Ectodermal cell (in vitro differentiated cells): ENCODE measurements around the gene DOK5.

Experiments
- H3K27ac ChIP-seq: 2 replicates; pipeline ENCODE4 v1.7.0; 2013; ENCODE audit warnings: mild to moderate bottlenecking, low read depth, low read length; ENCODE audit not compliant: insufficient read depth, poor library complexity, severe bottlenecking
- H3K27me3 ChIP-seq: 2 replicates; pipeline ENCODE4 v1.7.0; 2013; ENCODE audit warnings: mild to moderate bottlenecking, low read length; ENCODE audit not compliant: insufficient read depth, control insufficient read depth, poor library complexity, severe bottlenecking
- H3K36me3 ChIP-seq: one replicate; pipeline ENCODE4 v1.7.0; 2013; ENCODE audit warnings: low read length; ENCODE audit not compliant: control insufficient read depth, insufficient read depth
- H3K4me1 ChIP-seq: one replicate; pipeline ENCODE4 v1.7.0; 2013; ENCODE audit warnings: low read length; ENCODE audit not compliant: control insufficient read depth, insufficient read depth
- H3K4me3 ChIP-seq: 2 replicates; pipeline ENCODE4 v1.7.0; 2013; ENCODE audit warnings: low read depth, low read length, control low read depth; ENCODE audit not compliant: insufficient read depth
- H3K9me3 ChIP-seq: 2 replicates; pipeline ENCODE4 v1.7.0; 2013; ENCODE audit warnings: mild to moderate bottlenecking, low read length, moderate library complexity; ENCODE audit not compliant: control insufficient read depth
- WGBS, 2 experiments: methylation state at CpG; one replicate each; pipeline ENCODE4 v1.1.7; 2013; ENCODE audit warnings: missing lambda C conversion rate in 2 of 2; 5-methylcytosine and 5-hydroxymethylcytosine counted together

Gene DOK5

DNA sequence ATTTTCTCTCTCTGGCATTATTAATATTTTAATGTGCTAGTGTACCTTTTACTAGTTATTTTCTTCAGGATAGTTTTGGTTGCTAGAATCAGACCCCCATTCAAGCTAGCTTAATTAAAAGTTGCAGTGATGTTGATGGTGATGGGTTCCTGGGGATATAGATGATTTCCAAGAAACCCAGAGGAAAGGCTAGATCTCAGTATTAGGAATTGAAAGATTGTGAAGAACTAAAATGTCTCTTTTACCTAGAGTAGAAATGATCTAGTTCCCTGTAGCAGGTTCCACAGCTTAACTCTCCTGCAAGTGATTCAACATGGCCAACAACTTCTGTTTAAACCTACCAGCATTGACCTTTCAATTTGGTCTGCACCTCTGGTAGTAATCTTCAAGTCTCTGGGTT is 78.6 kb downstream of the DOK5 start:
- H3K9me3 ChIP-seq = no peaks in the 10 kb centered on the region
- H3K27ac ChIP-seq = no peak overlapping the region
- no peaks in the 10 kb centered on the region for H3K4me1 ChIP-seq
- no peaks in the 10 kb centered on the region for H3K27me3 ChIP-seq
- no peak overlapping the region for H3K4me3 ChIP-seq
- no peaks in the 10 kb centered on the region for H3K36me3 ChIP-seq

DNA sequence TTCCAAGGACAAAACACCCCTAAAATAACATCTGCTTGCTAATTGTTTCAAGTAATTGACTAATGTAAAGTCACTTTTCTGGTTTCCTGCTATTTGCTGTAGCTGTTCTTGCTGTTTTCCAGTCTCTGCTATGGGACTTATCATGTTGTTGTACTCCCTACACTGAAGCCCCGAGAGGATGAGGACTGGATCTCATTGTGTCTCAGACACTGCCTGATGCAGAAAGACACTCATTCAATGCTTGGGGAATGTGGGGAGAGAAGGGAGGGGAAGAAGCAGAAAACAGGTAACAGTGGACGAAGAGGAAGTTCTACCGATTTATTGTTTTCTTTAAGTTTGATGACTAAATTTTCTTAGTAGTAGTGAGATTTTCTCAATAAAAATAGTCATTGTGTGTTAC is 79.8 kb downstream of the DOK5 start:
- H3K9me3 ChIP-seq = no peaks in the 10 kb centered on the region
- H3K4me3 ChIP-seq = no peak overlapping the region
- no peak overlapping the region for H3K27ac ChIP-seq
- H3K36me3 ChIP-seq = no peaks in the 10 kb centered on the region
- WGBS, 2 experiments = 76 to 84% methylated on average over 3 of the region's 3 CpGs
- no peaks in the 10 kb centered on the region for H3K27me3 ChIP-seq
- no peaks in the 10 kb centered on the region for H3K4me1 ChIP-seq

DNA sequence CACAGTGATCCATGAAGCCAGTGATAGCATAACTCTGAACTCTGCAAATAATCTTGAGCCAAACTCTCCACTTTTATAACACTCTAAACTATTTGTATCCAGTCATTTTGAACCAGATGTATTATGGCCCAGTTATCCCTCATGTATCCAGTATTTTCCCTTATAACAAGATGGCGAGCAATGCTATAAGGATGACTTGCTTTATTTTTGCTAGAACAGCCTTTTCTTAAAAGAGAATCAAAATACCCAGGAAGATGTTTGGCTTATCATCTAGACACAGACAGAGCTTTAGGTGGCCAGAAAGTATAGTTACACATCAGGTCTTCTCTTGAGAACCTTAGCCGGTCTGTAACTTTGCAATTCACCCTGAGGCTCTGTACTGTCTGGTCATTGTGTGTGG is 81.0 kb downstream of the DOK5 start:
- no peaks in the 10 kb centered on the region for H3K36me3 ChIP-seq
- no peak overlapping the region for H3K4me3 ChIP-seq
- no peaks in the 10 kb centered on the region for H3K9me3 ChIP-seq
- no peaks in the 10 kb centered on the region for H3K27me3 ChIP-seq
- 96 to 97% methylated on average over 2 of the region's 2 CpGs for WGBS, 2 experiments
- no peak overlapping the region for H3K27ac ChIP-seq
- H3K4me1 ChIP-seq = no peaks in the 10 kb centered on the region

DNA sequence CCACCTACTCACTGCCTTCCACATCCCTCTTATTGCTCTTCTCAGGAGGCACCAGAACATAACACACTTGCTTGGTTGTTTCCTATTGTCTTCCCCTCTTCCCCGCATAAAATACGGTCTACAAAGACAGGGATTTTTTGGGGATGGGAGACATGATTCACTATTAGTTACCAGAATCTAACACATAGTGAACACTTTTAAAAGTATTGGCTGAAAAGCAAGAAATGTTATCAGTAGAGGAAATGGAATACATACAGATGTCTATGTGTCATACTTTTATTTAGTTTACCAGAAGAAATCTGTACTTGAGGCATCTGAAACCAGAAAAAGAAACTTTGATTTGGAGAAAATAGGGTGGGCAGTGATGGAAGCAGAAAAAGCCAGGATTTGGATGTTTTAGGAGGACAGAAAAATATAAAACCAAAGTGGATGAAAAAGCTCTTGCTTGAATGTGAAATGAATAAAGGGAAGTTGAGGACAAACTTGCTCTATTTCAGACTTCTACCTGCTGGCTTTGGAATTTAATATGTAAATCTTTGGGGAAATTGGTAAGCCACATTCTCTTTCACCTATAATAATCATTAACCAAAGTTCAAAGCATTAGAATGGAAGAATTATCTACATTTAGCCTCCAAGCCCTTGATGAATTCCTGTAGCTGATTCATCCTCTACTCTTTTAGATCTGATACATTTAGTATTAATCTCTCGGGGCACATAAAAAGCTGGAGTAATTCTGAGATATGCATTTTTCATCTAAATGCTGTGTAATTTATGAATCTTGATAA is 82.6 kb downstream of the DOK5 start:
- Histone ChIP-seq H3K27ac (no peak overlapping the region), H3K36me3 (no peaks in the 10 kb centered on the region), H3K4me1 (no peaks in the 10 kb centered on the region), H3K27me3 (no peaks in the 10 kb centered on the region), H3K9me3 (no peaks in the 10 kb centered on the region), H3K4me3 (no peak overlapping the region)
- WGBS, 2 experiments = 92% methylated on average over 3 of the region's 3 CpGs; no CpG with 5 or more reads in 1 of the 2 experiments

DNA sequence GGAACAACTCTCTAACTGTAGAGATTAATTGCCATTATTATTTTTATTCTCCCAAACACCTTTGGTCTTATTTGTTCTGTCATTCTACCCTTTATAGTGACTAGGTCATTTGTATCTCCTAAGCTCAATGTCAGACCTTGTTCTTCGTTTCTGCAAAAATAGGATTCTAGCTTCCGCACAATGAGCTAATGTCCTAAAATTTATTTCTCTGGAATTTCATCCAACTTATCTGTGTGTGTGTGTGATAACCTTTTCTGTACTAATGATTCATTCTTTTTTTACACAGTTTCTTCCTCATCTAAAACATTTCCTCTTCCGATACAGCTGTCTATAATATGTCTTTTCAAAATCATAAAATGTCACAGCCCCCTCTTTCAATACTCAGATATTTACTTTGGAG is 84.5 kb downstream of the DOK5 start:
- Histone ChIP-seq H3K27me3 (no peaks in the 10 kb centered on the region), H3K4me1 (peaks cover 4% of the 10 kb centered on the region)
- WGBS, 2 experiments = 97 to 100% methylated on average over 2 to 3 of the region's 3 CpGs

DNA sequence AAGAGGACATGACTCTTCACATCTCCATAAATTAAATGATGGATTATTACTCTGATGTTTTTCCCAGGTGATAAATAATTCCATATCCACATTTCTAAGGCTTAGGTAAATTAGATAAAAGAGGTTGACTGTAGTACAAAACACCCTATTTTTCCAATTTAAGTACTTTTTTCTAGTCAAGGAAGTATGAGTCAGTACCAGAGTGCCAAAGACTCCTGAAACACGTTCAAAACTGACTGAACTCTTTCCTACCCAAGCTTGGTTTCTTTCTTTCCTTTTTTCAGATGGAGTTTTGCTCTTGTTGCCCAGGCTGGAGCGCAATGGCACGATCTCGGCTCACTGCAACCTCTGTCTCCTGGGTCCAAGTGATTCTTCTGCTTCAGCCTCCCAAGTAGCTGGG is 85.0 kb downstream of the DOK5 start:
- peaks cover 4% of the 10 kb centered on the region for H3K4me1 ChIP-seq
- H3K9me3 ChIP-seq = no peaks in the 10 kb centered on the region
- no peaks in the 10 kb centered on the region for H3K36me3 ChIP-seq
- no peaks in the 10 kb centered on the region for H3K27me3 ChIP-seq
- H3K27ac ChIP-seq = no peak overlapping the region
- 91 to 92% methylated on average over 4 of the region's 4 CpGs for WGBS, 2 experiments
- H3K4me3 ChIP-seq = no peak overlapping the region

More for the DNA sequence above, 84.5 kb downstream of the DOK5 start:
- H3K9me3 ChIP-seq = no peaks in the 10 kb centered on the region
- no peak overlapping the region for H3K27ac ChIP-seq
- H3K4me3 ChIP-seq = no peak overlapping the region
- no peaks in the 10 kb centered on the region for H3K36me3 ChIP-seq

DNA sequence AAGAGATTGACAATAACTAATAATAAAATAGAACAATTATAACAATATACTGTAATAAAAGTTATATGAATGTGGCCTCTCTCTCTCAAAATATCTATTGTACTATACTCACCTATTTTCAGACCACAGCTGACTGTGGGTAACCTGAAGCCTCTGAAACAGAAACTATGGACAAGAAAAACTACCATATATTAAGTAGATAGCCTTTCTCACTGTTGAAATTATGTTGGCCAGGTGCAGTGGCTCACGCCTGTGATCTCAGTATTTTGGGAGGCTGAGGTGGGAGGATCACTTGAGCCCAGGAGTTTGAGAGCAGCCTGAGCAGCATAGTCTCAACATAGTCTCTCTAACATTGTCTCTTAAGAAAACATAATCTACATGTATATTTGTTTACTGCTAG is 89.9 kb downstream of the DOK5 start:
- WGBS, 2 experiments = 85 to 93% methylated on average over 1 of the region's 1 CpG
- H3K27me3 ChIP-seq = no peaks in the 10 kb centered on the region

DNA sequence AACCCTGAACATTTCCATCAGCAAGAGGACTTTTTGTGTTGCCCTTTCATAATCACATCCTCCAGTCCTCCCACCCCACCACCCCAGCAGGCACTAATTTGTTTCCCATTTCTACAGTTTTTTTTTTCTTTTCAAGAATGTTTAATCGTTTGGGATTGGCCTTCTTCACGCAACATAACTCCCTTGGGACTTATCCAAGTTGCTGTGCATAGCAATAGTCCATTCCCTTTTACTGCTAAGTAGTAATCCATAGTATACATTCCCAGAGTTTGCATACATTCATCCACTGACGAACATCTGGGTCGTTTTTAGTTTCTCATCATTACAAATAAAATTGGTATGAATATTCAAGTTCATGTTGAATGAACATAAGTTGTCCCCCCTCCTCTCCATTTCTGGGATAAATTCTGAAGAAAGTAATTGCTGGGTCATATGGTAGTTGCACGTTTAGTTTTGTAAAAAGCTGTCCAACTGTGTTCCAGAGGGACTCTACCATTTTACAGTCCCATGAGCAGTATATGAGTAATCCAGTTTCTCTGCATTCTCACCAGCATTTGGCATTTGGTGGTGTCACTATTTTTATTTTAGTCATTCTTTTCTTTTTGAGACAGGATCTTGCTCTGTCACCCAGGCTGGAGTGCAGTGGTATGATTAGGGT is 90.8 kb downstream of the DOK5 start:
- Histone ChIP-seq H3K36me3 (no peaks in the 10 kb centered on the region), H3K27me3 (no peaks in the 10 kb centered on the region), H3K4me3 (no peak overlapping the region), H3K9me3 (no peaks in the 10 kb centered on the region), H3K27ac (no peak overlapping the region), H3K4me1 (peaks cover 4% of the 10 kb centered on the region)
- 91 to 95% methylated on average over 3 to 5 of the region's 5 CpGs for WGBS, 2 experiments

More for the DNA sequence above, 89.9 kb downstream of the DOK5 start:
- H3K36me3 ChIP-seq = no peaks in the 10 kb centered on the region
- no peak overlapping the region for H3K27ac ChIP-seq
- no peak overlapping the region for H3K4me3 ChIP-seq
- H3K4me1 ChIP-seq = peaks cover 4% of the 10 kb centered on the region
- H3K9me3 ChIP-seq = no peaks in the 10 kb centered on the region

DNA sequence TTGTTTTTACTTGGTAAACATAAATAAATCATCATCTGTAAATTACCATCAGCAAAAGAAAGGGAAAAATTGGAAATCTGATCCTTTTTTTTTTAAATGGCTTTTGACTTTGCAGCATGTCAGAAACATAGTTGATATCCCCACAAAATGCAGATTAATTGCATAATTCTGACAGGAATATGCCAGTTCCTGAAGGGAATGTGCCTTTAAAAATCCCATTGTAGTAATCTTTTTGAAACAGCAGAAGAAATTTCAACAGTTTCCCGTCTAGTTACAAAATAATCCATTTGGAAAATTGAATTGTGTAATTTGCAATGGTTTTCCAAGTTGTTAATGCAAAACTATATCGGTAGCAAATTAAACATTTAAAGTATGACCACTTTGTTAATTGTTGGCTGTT is 95.2 kb downstream of the DOK5 start:
- 80 to 88% methylated on average over 1 of the region's 2 CpGs for whole genome bisulfite sequencing, 2 experiments
- Histone ChIP-seq H3K4me1 (no peaks in the 10 kb centered on the region), H3K36me3 (no peaks in the 10 kb centered on the region), H3K9me3 (no peaks in the 10 kb centered on the region), H3K4me3 (no peak overlapping the region), H3K27ac (no peak overlapping the region), H3K27me3 (no peaks in the 10 kb centered on the region)

DNA sequence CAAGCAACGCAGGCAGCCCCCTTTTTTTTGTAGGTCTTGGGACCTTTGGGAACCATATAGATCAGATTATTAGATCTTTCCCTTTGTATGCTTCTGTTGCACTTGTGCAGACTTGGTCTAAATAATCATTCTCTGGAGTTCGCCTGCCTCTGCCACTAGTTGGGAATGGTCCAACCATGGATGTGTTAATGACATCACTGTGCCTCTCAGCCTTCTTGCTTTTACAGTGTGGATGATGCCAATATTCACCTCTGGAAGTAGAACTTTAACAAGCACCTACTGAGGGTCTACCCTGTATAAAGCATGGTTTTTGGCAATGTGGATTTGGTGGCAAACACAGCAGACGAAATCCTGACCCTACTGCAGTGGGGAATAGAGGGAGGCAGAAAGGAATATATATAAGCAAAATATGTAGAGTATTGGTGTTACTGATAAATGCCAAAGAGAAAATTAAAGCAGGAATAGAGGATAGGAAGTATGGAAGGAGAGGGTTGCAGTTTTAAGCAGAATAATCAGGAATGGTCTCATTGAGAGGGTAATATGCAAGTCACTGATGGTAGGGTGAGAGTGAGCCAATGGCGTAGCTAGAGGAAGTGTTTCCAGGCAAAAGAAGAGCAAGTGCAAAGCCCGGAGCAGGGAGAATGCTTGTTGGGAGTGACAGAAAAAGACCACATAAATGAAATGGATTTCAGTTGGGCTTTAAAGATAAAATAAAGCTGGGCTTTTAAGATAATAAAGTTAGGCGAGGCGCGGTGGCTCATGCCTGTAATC is 97.5 kb downstream of the DOK5 start:
- H3K4me3 ChIP-seq = no peak overlapping the region
- no peaks in the 10 kb centered on the region for H3K9me3 ChIP-seq
- no peaks in the 10 kb centered on the region for H3K4me1 ChIP-seq
- WGBS, 2 experiments = 95 to 97% methylated on average over 8 of the region's 8 CpGs
- no peak overlapping the region for H3K27ac ChIP-seq
- no peaks in the 10 kb centered on the region for H3K27me3 ChIP-seq
- H3K36me3 ChIP-seq = no peaks in the 10 kb centered on the region
